Left kidney (tissue), 2 donors: ENCODE data around the gene MXI1. TPM values are rescaled to one million over a fixed set of nuclear protein-coding genes. Genes with fewer than 3 reads are reported as not detected.

Experiments used
- DNase-seq: peaks from one replicate; pipeline ENCODE4 v3.0.0-alpha.2; 2013
- polyA plus RNA-seq: library from polyadenylated mRNA; unstranded; fragments of 120-200 nt; gene quantifications from one replicate; pipeline ENCODE4 v1.2.1, GENCODE V29; 2013; ENCODE audit not compliant: insufficient read length

The MXI1 gene
- polyA plus RNA-seq, 1 donor: 45.1 TPM

GRCh38 chr10:110214371-110214826, 7.0 kb downstream of the MXI1 start:
- DNase-seq: no peak

DNA sequence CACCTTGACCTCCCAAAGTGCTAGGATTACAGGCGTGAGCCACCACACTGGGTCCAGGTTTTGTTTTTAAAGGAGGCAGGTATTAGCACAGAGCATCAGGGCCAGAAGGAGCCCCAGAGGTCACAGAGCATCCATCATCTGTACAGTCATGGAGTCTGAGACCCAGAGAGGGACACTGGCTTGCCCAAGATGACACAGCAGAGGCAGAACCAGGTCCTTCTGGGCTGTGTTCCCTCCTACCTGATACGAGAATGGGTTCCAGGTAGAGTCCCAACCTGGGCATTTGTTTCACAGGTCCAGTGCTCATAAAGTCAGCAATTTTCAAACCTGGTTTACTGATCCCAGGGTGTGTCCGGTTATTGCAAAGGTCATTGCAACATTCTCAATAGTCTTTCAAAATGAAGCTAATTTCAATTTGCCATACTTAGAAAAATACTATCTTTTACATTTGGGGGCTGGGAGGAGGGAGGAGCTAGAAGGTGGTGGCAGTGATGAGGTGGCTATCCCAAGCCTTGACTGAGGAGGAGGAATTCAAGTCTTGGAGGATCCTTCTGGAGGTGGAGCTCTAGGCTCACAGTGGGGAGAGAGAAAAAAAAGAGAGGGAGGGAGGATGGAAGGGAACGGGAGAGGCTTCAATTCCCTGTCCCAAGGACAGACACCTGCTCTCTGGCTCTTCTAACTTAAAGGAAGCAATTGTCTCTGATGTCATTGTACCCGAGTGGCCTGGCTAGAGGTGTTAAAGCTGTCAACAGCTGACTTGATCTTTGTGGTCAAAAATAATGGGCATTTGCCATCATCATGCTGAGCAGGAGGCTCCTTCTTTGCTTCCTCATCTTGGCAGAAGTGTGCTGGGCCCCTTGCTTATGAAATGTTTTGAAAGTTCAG, 8.1 kb downstream of the MXI1 start:
- no peak for DNase-seq

- no peak for DNase-seq
These were observed 8.8 kb downstream of the MXI1 start for GRCh38 chr10:110216240-110216639.

GRCh38 chr10:110216942-110217661, 9.7 kb downstream of the MXI1 start:
- no peak for DNase-seq

DNA sequence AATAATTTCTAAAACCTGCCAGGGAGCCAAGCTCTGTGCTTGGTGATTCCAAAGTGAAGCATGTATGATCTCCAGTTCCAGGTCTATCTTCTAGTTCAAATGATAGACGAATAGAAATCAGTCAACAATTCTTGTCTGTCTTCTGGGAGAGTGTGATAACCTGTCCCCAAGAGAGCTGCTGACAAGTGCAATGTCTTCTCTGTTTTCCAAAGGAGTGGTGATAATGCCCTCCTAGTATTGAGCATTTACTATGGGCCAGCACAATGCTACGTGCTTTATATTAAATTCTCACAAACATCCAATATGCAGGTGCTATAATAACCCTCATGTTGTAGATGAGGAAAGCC, 10.2 kb downstream of the MXI1 start:
- DNase-seq: no peak

DNA sequence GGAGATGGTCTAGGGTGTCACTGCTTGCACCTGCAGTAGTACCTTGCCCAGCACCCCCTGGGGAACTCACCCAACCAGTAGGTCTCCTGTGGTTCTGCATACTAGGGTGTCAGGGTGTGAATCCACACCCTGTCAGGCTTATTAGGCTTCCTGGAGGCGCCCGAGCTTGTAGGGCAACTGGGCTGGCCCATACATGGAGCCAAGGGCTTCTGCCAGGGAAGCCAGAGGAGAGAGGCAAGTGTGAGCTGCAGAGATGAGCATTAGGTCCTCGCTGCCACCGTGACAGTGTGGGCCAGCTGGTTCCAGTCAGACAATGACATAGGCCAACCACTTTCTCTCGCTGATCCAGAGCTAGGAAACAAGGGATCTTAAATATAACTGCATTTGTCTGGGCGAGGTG, 11.2 kb downstream of the MXI1 start:
- no peak for DNase-seq

DNA sequence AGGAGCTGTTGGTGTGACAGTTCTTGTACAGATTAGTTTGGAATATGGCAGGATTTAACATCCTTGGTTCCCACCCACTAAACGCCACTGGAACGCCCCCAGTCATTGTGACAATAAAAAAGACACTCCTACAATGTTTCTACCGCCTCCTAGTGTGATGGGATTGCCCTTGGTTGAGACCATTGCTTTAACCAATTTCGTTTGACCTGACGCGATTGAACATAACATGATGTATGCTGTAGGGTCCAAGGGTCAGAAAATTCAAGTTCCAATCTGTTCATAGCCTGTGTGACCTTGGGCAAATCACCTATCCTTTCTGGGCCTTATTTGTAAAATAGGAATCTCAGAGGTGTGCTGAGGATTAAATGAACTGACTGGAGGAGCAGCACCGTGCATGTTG, 12.5 kb downstream of the MXI1 start:
- DNase-seq: no peak

DNA sequence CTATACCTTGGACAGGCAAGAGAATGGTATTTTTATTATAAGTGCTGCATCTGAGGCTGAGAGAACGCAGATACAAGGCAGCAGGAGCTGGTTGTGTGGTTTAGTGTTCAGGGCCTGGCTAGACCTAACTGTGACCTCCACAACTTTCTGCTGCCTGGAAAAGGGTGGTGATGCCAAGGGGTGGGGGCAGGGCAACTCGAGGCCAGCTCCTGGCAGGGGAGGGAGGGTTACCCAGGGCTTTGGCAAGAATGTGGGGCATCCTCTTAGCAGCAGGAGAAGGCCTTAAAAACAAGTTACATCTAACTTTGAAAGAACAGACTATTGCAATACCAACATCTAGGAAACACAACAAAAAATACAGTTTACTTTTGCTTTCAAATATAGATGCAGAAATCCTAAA, 13.0 kb downstream of the MXI1 start:
- no peak for DNase-seq

GRCh38 chr10:110221044-110221720, 13.8 kb downstream of the MXI1 start:
- DNase-seq: no peak

DNA sequence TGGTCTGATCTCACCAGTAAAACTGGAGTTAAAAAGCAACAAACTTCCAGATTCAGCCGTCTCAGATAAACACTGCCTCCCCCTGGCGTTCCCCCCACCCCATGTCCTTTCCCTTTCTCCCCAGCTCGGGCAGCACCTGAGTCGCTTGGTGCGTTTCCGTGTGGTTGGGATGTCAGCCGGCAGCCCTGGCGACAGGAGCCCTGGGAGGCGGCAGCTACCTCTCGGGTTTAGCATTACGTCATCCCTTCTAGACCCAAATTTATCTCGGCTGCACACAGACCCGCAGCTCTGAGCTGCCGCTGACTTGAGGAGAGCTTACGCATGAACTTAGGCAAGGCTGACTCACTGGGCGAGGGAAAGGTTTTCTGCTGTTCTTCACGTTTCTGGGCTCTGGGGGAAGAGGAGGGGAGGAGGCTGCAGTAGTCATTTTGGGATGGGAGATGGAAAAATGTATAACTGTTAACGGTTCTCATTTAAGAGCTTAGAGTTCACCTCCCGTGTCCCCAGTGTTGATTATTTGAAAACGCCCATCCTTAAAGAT, 14.4 kb downstream of the MXI1 start:
- peak; percentile 67 for DNase-seq

DNA sequence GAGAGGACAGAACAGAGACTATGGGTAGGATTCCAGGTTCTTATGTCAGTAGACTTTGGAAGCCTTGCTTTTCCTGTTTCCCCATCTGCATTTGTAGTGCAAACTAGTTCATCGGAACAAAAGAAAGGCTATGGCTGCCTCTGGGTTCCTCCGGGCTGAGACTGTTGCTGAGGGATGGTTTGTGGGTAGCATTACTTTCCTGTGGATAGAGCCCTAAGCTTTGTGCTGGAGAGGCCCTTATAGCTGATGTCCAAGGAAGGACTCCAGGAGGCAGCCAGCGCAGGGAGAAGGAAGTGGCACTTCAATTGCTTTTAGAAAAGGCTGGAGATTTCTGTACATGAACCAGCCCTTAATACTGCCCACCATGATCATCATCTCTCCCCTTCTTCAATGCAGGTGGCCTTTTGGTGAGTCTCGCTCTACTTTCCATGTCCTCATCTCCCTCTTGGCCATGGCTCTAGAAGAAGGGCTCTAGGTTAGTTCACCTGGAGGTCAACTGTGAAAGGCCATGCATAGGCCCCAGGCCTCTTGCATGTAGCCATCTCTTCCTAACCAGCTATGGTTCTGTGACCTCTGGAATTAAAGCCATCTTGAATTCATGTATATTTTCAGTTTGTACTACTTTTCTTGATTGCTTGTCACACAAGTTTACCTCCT, 15.4 kb downstream of the MXI1 start:
- DNase-seq: no peak

- no peak for DNase-seq
These were observed 16.0 kb downstream of the MXI1 start for GRCh38 chr10:110223298-110223925.

DNA sequence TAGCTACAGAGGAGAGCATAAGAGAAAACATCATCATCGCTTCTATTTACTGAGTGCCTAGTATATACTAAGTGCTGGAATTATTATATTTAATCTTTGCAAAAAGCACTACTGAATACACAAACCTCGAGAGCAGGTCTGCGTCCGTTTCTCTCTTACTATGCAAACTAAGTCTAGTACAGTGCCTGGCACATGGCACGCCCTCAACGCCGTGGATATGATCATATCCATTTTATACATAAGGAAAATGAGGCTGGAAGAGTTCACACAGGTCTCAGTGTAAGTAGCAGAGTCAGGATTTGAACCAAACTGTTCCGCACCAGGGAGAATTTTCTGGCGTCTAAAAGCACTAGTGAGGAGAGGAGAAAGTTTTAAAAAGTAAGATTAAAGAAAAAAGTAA, 17.6 kb downstream of the MXI1 start:
- no peak for DNase-seq

- DNase-seq: no peak
These were observed 18.0 kb downstream of the MXI1 start for GRCh38 chr10:110225441-110225755.

- DNase-seq: peak; percentile 90
These were observed 18.5 kb downstream of the MXI1 start for GRCh38 chr10:110225756-110226542.

DNA sequence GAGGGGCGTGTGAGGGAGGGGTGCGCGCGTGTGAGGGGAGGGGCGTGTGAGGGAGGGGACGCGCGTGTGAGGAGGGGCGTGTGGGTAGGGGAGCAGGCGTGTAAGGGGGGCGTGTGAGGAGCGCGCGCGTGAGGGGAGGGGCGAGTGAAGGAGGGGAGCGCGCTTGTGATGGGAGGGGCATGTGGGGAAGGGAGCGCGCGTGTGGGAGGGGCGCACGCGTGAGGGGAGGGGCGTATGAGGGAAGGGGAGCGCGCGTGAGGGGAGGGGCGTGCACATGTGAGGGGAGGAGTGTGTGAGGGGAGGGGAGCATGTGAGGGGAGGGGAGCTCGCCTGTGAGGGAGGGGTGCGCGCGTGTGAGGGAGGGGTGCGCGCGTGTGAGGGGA, 19.1 kb downstream of the MXI1 start:
- peak; percentile 90 for DNase-seq

GRCh38 chr10:110226926-110227641, 19.7 kb downstream of the MXI1 start:
- no peak for DNase-seq

GRCh38 chr10:110228066-110228465, 20.7 kb downstream of the MXI1 start:
- DNase-seq: no peak

DNA sequence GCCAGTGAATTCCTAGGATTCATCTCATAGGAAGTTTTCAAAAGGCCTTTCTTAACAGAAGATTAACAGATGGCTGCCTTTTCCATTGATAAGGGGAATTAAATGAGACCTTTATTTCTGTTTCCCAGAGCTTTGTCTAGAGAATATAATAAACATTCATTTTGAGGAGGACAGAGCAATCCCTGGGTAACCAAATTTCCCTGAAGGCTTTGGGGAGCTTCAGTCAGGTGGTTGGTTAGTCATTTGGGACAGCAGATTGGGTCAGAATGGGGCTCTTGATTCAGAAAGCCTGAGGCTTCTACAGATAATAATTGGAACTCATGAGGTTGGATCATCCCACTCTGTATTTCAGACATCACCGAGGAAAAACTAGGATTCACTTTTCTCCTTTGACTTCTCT, 21.8 kb downstream of the MXI1 start:
- DNase-seq: no peak

DNA sequence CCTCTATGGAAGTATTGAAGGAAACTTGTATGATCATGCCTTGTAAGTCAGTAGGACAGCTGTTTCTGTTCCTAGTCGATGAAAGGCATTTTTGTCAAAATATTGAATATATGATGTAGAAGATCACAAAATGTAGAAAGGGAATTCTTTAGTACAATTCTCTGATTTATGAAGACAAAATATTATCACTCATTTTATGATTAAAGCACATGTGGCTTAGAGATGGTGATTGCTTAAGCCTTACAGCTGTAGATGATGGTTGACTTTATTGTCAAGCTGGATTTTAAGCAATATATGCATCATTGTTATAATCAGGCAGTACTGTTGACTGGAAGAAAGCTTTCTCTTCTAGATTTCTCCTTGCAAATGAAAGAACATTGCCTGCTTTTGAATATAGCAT, 26.4 kb downstream of the MXI1 start:
- no peak for DNase-seq
